NT2/D1 (cell line): Measurements from ENCODE around the gene KCNA1.

Experiments used
- SUZ12 ChIP-seq: IDR thresholded peaks from 2 replicates; pipeline ENCODE4 v1.6.1; 2011; ENCODE audit not compliant: insufficient read length, insufficient read depth; ENCODE audit errors: extremely low read depth
- YY1 ChIP-seq: IDR thresholded peaks from 2 replicates; pipeline ENCODE4 v1.6.1; 2011; ENCODE audit not compliant: insufficient read length, insufficient read depth
- ZNF274 ChIP-seq: IDR thresholded peaks from 2 replicates; pipeline ENCODE4 v1.6.1; 2011; ENCODE audit warnings: mild to moderate bottlenecking, low read depth, low read length

GRCh38 chr12:4954621-4955354, 45.1 kb downstream of the KCNA1 start:
- TF ChIP-seq YY1 (no peak), SUZ12 (no peak), ZNF274 (no peak)
